ENCODE data around the gene ASIC2.

The ASIC2 gene

GRCh38 chr17:33055171-33055611 is 237.9 kb downstream of the ASIC2 start:
- DNase-seq: peak; percentile 11

DNA sequence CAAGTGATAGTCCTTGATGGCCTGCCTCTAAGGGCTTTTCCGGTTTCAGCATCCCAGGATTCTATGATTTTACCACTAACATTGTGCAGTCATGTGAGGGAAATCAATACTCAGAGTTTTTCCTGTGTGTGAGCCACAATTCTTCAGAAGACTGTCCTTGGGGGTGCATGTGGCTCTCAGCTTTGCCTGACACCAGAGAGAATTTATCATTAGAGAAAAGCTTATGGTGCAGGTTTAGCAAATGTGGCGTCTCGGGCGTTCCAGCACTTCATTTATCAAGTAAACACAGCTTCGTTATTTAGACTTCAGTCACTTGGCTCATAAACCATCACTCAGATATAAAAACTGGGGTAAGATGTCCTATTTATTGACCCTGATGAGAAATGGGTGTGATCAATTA is 238.7 kb downstream of the ASIC2 start:
- DNase-seq: no peak

DNA sequence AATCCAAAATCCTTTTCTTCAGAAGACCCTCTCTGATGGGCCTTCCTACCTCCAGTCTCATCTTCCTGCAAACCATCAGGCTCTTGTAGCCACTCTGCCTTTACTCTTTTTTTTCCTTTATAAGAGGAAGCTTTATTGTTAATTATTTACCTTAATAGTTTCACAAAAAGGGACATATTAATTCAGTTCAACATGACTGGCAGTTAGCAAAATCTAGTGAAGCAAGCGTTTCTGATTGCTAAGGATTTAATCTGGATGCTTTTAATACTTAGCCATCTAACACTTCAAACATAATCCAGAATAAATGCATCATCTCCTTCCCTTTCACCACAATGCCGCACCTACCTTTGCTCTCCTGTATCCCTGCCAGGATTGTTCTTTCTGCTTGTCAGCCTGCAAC is 239.4 kb downstream of the ASIC2 start:
- DNase-seq: no peak

DNA sequence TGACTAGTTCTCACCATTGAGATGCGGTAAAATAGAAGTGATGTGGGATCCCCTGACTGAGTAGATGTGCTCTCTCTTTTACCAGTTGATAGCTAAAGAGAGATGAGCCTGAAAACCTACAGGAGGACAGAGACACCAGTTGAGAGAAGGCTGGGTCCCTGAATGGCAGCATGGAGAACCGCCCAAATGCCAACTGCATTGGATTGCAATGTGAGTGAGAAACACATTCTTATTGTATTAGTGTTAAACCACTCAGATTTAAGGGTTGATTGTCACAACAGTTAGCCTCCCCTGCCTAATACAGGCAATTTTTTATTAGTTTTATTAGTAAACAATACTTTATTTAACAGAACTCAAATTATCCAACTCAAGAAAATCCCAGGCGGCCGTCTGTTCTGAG is 240.2 kb downstream of the ASIC2 start:
- DNase-seq: no peak

- no peak for DNase-seq
These were observed 242.4 kb downstream of the ASIC2 start for GRCh38 chr17:33050611-33051140.

DNA sequence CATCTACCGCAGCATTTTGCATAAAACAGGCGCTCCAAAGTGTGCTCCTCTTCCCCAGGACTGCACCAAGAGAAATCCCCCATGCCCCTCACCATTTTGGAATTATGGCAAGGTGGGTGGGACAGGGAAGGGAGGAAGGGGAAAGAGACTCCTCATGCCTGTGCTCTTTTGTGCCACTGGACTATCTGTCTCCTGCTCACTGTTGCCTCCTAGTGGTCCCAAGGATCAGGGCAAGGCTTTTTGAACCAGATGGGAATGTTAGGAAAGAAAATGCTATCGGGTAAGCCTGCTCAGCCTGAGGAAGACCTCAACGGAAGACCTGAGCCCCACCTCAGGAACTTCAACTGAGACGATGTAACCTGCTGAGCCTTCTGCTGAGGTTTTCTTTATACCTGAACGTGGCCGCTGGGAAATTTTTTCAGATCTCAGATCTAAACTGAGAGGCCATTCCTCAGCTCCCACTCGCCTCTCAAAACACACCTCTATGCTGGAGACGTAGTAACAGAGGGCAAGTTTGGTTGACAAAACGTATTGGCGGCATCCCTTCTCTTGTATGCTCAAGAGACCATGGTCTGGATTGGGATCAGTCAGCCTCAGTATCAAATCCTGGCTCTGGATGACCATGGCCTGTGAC is 243.2 kb downstream of the ASIC2 start:
- DNase-seq: peak; percentile 36

DNA sequence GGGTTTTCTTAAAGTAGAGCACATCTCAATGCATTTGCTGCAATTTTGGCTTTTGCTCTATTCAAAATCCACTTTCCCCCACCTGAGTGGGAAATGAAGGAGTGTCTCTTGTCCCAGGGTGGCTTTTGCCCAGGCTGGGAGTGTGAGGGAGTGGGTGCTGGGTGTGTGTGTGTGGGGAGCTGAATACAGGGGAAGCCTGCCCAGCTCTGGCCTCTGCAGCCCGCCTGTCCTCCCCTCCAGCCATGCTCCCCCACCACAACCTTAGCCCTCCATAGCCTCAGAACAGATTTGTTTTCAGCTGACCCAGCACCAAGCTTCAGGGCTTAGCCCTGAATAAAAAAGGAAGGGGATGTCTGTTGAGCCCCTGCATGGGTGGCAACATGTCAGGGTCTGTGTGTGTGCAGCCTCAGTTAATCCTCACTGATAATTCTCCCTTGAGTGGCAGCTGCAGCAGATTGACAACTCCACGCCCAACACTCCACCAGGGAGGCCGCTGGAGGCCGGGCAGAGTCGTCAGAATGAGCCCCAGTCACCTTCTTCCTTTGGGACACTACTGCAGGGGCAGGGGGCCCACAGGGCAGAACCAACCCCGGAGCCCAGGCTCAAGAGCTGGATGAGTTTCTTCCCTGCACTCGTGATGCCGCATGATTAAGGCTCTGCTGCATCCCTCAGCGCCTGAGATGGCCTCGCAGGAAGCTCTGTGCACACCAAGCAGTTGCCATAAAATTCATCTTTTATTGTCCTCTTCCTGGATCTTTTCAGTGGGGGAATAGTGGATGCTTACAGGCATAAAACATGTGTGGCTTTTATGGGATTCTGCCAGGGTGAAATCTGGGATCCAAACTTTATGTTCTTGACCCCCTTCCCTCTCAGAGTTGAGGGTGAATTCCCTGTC is 246.5 kb downstream of the ASIC2 start:
- no peak for DNase-seq

GRCh38 chr17:33045216-33045615 is 247.9 kb downstream of the ASIC2 start:
- no peak for DNase-seq

DNA sequence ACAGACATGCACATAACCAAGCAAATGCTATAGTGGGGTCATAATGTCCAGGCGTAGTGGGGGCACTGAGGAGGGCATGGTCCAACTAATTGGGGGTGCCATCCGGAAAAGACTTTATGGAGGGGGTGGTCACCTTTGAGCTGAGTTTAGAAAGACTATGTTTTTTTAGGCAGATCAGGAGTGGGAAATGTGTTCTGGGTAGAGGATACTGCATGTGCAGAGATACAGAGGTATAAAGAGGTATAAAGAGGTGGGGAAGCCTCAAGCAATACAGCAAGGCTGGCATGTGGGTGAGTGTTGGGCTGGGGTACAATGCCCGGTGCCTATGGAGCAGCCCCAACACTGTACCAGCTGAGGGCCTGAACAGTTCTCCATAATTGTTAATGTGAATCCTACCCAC is 248.3 kb downstream of the ASIC2 start:
- DNase-seq: no peak

DNA sequence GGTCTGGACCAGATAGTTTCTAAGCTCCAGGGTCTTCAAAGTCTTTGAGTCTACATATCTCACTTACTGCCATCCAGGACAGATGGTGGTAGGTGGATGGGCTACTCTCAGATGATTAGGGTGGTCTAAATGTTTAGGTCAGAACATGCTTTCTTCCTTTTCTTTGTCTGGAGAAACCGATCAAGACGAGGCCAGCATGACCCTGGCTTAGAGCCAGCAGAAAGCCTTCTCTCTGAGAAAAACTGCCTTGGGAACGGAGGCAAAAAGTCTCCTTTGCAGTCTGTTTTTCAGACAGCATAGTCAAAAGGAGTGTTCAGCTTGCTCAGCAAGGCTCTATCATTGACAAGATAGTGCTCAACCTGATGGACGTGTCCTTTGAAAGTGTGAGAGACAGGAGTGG is 252.6 kb downstream of the ASIC2 start:
- DNase-seq: no peak

DNA sequence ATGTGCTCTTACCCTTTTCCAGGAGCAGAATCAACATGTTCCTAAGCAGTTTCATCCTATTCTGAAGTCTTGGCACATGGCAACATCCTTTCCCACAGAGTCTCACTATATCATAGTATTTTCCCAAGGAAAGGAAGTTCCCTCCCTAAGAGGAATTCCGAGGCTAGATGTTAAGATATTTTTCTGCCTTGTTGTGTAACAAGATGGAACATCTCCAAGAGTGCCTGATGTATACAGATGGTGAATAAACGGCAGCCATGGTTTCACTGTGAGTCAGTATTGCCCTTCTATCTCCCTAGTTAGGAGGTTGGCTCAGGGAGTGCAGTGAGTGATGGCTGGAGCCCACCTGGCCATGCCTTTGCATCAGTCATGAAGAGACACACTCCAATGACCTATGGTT is 253.2 kb downstream of the ASIC2 start:
- peak; percentile 49 for DNase-seq

GRCh38 chr17:33038740-33039139 is 254.4 kb downstream of the ASIC2 start:
- peak; percentile 64 for DNase-seq

DNA sequence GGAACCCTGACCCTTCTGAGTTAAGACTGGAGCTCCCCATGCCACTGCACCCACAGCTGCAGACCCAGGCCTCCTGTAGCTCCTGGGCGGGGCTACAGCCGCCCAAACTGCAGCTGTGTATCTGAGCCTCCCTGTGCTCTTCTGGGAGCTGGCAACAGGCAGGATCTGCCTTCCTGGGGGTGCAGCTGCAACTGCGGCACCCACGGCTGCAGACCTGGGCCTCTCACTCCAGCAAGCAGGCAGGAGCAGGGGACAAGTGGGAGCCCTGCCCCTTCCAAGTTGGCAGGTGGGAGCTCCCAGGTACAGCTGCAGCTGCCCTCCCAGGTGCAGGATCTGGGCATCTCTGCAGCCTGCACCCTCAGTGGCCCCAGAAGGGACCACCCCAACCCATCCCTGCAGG is 259.9 kb downstream of the ASIC2 start:
- DNase-seq: no peak

GRCh38 chr17:33028778-33029177 is 264.3 kb downstream of the ASIC2 start:
- no peak for DNase-seq

- no peak for DNase-seq
These were observed 265.0 kb downstream of the ASIC2 start for GRCh38 chr17:33028061-33028460.

- no peak for DNase-seq
These were observed 268.2 kb downstream of the ASIC2 start for GRCh38 chr17:33024688-33025486.

GRCh38 chr17:33023790-33024189 is 269.3 kb downstream of the ASIC2 start:
- no peak for DNase-seq

GRCh38 chr17:33021731-33022408 is 271.2 kb downstream of the ASIC2 start:
- DNase-seq: no peak

- DNase-seq: no peak
These were observed 273.8 kb downstream of the ASIC2 start for GRCh38 chr17:33019161-33019890.

DNA sequence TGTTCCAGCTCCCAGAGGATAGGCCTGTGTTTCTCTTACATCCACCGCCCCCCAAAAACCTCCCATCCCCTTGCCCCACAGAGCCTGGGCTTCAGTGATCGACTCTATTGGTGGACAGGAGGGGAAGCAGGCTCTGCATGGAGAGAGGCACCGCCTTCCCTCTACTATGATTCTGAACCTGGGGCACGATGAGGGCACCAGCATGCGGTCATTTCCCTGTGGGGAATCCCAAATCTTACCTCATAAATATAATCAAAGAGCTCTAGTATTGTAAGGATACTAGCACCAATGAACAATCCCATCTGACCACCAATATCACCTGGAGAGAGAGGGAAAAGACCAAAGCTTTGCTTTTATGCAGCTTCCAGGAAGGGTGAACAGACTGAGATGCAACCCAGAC is 275.7 kb downstream of the ASIC2 start:
- DNase-seq: no peak

DNA sequence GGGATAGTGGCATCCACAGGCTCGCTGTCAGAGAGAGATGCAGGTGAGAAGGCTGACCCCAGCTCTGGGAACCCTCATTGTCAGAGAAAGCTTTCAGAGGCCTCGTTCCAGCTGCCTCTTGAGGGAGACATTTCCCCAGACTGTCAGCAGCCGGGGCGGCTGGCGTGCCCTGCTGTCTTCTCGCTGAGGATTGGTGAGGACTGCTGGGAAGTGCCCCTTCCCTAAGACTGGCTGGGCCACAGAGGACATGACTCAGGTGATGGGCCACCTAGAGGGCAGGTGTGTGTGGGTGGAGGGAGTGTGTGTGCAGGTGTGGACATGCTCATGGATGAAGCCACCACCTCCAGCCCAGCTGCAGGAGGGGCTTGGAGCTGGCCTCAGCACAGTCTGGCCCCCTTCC is 276.2 kb downstream of the ASIC2 start:
- DNase-seq: no peak

Data from kidney glomerular epithelial cell (primary cell).